GM18868 (cell line): Measurements from ENCODE around the gene DGKH.

Source experiments
- ATAC-seq: cut with Tn5 transposase; IDR thresholded peaks from one replicate; pipeline ENCODE4 v1.9.1; 2021; ENCODE audit warnings: mild to moderate bottlenecking, moderate library complexity; ENCODE audit not compliant: unreplicated experiment

Gene DGKH

GRCh38 chr13:42048342-42048683, at the start of gene DGKH:
Gene DGKH, plus strand, starts transcription at chr13:42048648. Its CDS starts 126 bp downstream, at chr13:42048774.
- peak; percentile 24 for ATAC-seq

- ATAC-seq = no peak
These were observed 47.6 kb upstream of the DGKH start for GRCh38 chr13:42000846-42001245.

- ATAC-seq = no peak
These were observed 46.9 kb upstream of the DGKH start for GRCh38 chr13:42001580-42001979.

- no peak for ATAC-seq
These were observed 46.4 kb upstream of the DGKH start for GRCh38 chr13:42002066-42002465.

GRCh38 chr13:42007844-42008243, 40.6 kb upstream of the DGKH start:
- no peak for ATAC-seq

- ATAC-seq = no peak
These were observed 39.4 kb upstream of the DGKH start for GRCh38 chr13:42009057-42009456.

- ATAC-seq = no peak
These were observed 36.7 kb upstream of the DGKH start for GRCh38 chr13:42011601-42012350.

- no peak for ATAC-seq
These were observed 34.3 kb upstream of the DGKH start for GRCh38 chr13:42014119-42014518.

GRCh38 chr13:42017264-42017663, 31.2 kb upstream of the DGKH start:
- no peak for ATAC-seq

- ATAC-seq = no peak
These were observed 26.6 kb upstream of the DGKH start for GRCh38 chr13:42021851-42022250.

- no peak for ATAC-seq
These were observed 26.1 kb upstream of the DGKH start for GRCh38 chr13:42022336-42022735.

- no peak for ATAC-seq
These were observed 25.5 kb upstream of the DGKH start for GRCh38 chr13:42022796-42023493.

- no peak for ATAC-seq
These were observed 21.2 kb upstream of the DGKH start for GRCh38 chr13:42027286-42027685.

GRCh38 chr13:42028113-42028799, 20.2 kb upstream of the DGKH start:
- no peak for ATAC-seq

- no peak for ATAC-seq
These were observed 12.4 kb upstream of the DGKH start for GRCh38 chr13:42035905-42036521.

GRCh38 chr13:42036711-42037110, 11.7 kb upstream of the DGKH start:
- ATAC-seq = no peak

- ATAC-seq = no peak
These were observed 9.6 kb upstream of the DGKH start for GRCh38 chr13:42038661-42039456.

GRCh38 chr13:42039457-42039945, 8.9 kb upstream of the DGKH start:
- no peak for ATAC-seq

GRCh38 chr13:42039946-42040729, 8.3 kb upstream of the DGKH start:
- ATAC-seq = peak; percentile 69

GRCh38 chr13:42040730-42041010, 7.8 kb upstream of the DGKH start:
- no peak for ATAC-seq
